Measurements from ENCODE around the gene ZNF592.
A peak's percentile ranks its signal among the peaks of the same experiment; 100 is the strongest.

Gene ZNF592

GRCh38 chr15:84748274-84749110, at the start of gene ZNF592:
Gene ZNF592, plus strand, starts transcription at chr15:84748592. Its CDS starts 34,084 bp downstream, at chr15:84782676.
- H3K9me3 ChIP-seq (ENCODE audit: control insufficient read depth, insufficient read depth, low read length), result no peaks in the 10 kb centered on the region
- peak within 1 kb of the TSS; percentile 76 for H3K9ac ChIP-seq (ENCODE audit: low read depth, low read length)
- peaks cover 12% of the 10 kb centered on the region for H3K4me1 ChIP-seq (ENCODE audit: control insufficient read depth, insufficient read depth, low read length)
- no peaks in the 10 kb centered on the region for H3K27me3 ChIP-seq (ENCODE audit: control insufficient read depth, insufficient read depth, low read length)
- no peaks in the 10 kb centered on the region for H3K36me3 ChIP-seq (ENCODE audit: control insufficient read depth, insufficient read depth, low read length)
- peak within 1 kb of the TSS; percentile 85 for H3K27ac ChIP-seq (ENCODE audit: low read depth, low read length)
- H3K4me3 ChIP-seq (ENCODE audit: low read depth, low read length), result peak within 1 kb of the TSS; percentile 75

GRCh38 chr15:84699538-84700191, 48.7 kb upstream of the ZNF592 start:
- Histone ChIP-seq H3K27ac (ENCODE audit: low read depth, low read length) (no peak overlapping the region), H3K36me3 (ENCODE audit: control insufficient read depth, insufficient read depth, low read length) (peaks cover 13% of the 10 kb centered on the region), H3K9ac (ENCODE audit: low read depth, low read length) (no peak overlapping the region), H3K27me3 (ENCODE audit: control insufficient read depth, insufficient read depth, low read length) (no peaks in the 10 kb centered on the region), H3K9me3 (ENCODE audit: control insufficient read depth, insufficient read depth, low read length) (no peaks in the 10 kb centered on the region), H3K4me1 (ENCODE audit: control insufficient read depth, insufficient read depth, low read length) (no peaks in the 10 kb centered on the region), H3K4me3 (ENCODE audit: low read depth, low read length) (no peak overlapping the region)

GRCh38 chr15:84702961-84703482, 45.4 kb upstream of the ZNF592 start:
- Histone ChIP-seq H3K27ac (ENCODE audit: low read depth, low read length) (no peak overlapping the region), H3K4me1 (ENCODE audit: control insufficient read depth, insufficient read depth, low read length) (no peaks in the 10 kb centered on the region), H3K36me3 (ENCODE audit: control insufficient read depth, insufficient read depth, low read length) (peaks cover 17% of the 10 kb centered on the region), H3K4me3 (ENCODE audit: low read depth, low read length) (no peak overlapping the region), H3K9ac (ENCODE audit: low read depth, low read length) (no peak overlapping the region), H3K9me3 (ENCODE audit: control insufficient read depth, insufficient read depth, low read length) (no peaks in the 10 kb centered on the region), H3K27me3 (ENCODE audit: control insufficient read depth, insufficient read depth, low read length) (no peaks in the 10 kb centered on the region)

DNA sequence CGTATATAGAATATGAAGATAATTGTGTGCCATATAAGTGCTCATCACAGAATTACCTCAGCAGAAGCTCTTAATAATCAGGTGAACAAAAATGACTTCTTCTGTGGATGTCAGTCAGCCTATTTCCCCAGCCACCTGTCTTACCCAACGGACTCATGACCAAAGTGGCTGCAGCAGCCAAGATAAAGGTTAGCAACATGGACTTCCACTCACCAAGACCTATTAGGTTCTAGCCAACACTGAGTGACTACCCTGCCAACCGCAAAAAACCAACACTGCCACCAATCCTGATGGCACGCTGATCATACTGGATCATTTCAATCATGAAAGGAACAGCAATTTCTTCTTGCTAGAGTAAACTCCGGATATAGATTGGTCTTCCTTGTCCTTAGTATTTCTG, 44.6 kb upstream of the ZNF592 start:
- Histone ChIP-seq H3K27me3 (ENCODE audit: control insufficient read depth, insufficient read depth, low read length) (no peaks in the 10 kb centered on the region), H3K9ac (ENCODE audit: low read depth, low read length) (no peak overlapping the region), H3K9me3 (ENCODE audit: control insufficient read depth, insufficient read depth, low read length) (no peaks in the 10 kb centered on the region), H3K27ac (ENCODE audit: low read depth, low read length) (no peak overlapping the region), H3K4me1 (ENCODE audit: control insufficient read depth, insufficient read depth, low read length) (no peaks in the 10 kb centered on the region), H3K4me3 (ENCODE audit: low read depth, low read length) (no peak overlapping the region), H3K36me3 (ENCODE audit: control insufficient read depth, insufficient read depth, low read length) (peaks cover 21% of the 10 kb centered on the region)

- H3K9ac ChIP-seq (ENCODE audit: low read depth, low read length), result no peak overlapping the region
- H3K27ac ChIP-seq (ENCODE audit: low read depth, low read length), result no peak overlapping the region
- peaks cover 30% of the 10 kb centered on the region for H3K36me3 ChIP-seq (ENCODE audit: control insufficient read depth, insufficient read depth, low read length)
- H3K9me3 ChIP-seq (ENCODE audit: control insufficient read depth, insufficient read depth, low read length), result no peaks in the 10 kb centered on the region
- peaks cover 8% of the 10 kb centered on the region for H3K4me1 ChIP-seq (ENCODE audit: control insufficient read depth, insufficient read depth, low read length)
- peak overlapping the region; percentile 91 for H3K4me3 ChIP-seq (ENCODE audit: low read depth, low read length)
- no peaks in the 10 kb centered on the region for H3K27me3 ChIP-seq (ENCODE audit: control insufficient read depth, insufficient read depth, low read length)
Observed at GRCh38 chr15:84714372-84714771, 34.0 kb upstream of the ZNF592 start.

- peak overlapping the region; percentile 91 for H3K4me3 ChIP-seq (ENCODE audit: low read depth, low read length)
- H3K4me1 ChIP-seq (ENCODE audit: control insufficient read depth, insufficient read depth, low read length), result peaks cover 8% of the 10 kb centered on the region
- peaks cover 26% of the 10 kb centered on the region for H3K36me3 ChIP-seq (ENCODE audit: control insufficient read depth, insufficient read depth, low read length)
- H3K27ac ChIP-seq (ENCODE audit: low read depth, low read length), result no peak overlapping the region
- H3K27me3 ChIP-seq (ENCODE audit: control insufficient read depth, insufficient read depth, low read length), result no peaks in the 10 kb centered on the region
- H3K9me3 ChIP-seq (ENCODE audit: control insufficient read depth, insufficient read depth, low read length), result no peaks in the 10 kb centered on the region
- peak overlapping the region; percentile 83 for H3K9ac ChIP-seq (ENCODE audit: low read depth, low read length)
Observed at GRCh38 chr15:84714821-84715220, 33.6 kb upstream of the ZNF592 start.

- Histone ChIP-seq H3K27me3 (ENCODE audit: control insufficient read depth, insufficient read depth, low read length) (no peaks in the 10 kb centered on the region), H3K4me1 (ENCODE audit: control insufficient read depth, insufficient read depth, low read length) (peaks cover 8% of the 10 kb centered on the region), H3K9me3 (ENCODE audit: control insufficient read depth, insufficient read depth, low read length) (no peaks in the 10 kb centered on the region), H3K9ac (ENCODE audit: low read depth, low read length) (peak overlapping the region; percentile 83), H3K4me3 (ENCODE audit: low read depth, low read length) (peak overlapping the region; percentile 91), H3K27ac (ENCODE audit: low read depth, low read length) (peak overlapping the region; percentile 91), H3K36me3 (ENCODE audit: control insufficient read depth, insufficient read depth, low read length) (peaks cover 18% of the 10 kb centered on the region)
Observed at GRCh38 chr15:84715441-84716035, 32.9 kb upstream of the ZNF592 start.

GRCh38 chr15:84716036-84716732, 32.2 kb upstream of the ZNF592 start, which contains the start of gene SEC11A:
Gene SEC11A, minus strand, starts transcription at chr15:84716139. Its CDS starts 64 bp downstream, at chr15:84716075.
- peaks cover 8% of the 10 kb centered on the region for H3K4me1 ChIP-seq (ENCODE audit: control insufficient read depth, insufficient read depth, low read length)
- no peaks in the 10 kb centered on the region for H3K9me3 ChIP-seq (ENCODE audit: control insufficient read depth, insufficient read depth, low read length)
- no peaks in the 10 kb centered on the region for H3K27me3 ChIP-seq (ENCODE audit: control insufficient read depth, insufficient read depth, low read length)
- H3K9ac ChIP-seq (ENCODE audit: low read depth, low read length), result peak within 1 kb of the TSS; percentile 83
- H3K36me3 ChIP-seq (ENCODE audit: control insufficient read depth, insufficient read depth, low read length), result peaks cover 12% of the 10 kb centered on the region
- H3K4me3 ChIP-seq (ENCODE audit: low read depth, low read length), result peak within 1 kb of the TSS; percentile 91
- peak within 1 kb of the TSS; percentile 91 for H3K27ac ChIP-seq (ENCODE audit: low read depth, low read length)

DNA sequence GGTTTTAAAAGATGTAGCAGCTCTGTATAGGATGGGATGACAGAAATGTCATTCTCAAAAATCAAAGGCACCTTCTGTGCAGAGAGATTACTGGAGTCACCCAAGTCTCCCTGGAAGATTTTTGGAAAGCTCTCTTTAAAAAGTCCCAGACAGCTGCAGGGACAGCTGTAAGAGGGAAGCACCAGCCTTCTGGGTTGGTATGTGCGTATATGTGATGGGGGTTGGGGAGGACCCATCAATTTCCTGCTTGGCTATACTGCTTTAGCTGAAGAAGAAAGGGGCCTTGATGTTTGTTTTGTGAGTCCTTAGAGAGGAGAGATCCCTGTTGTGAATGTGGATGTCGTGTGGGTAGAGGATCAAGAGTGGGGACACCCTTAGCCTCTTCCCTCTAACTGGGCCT, 27.0 kb upstream of the ZNF592 start:
- H3K27me3 ChIP-seq (ENCODE audit: control insufficient read depth, insufficient read depth, low read length), result no peaks in the 10 kb centered on the region

GRCh38 chr15:84722628-84723027, 25.8 kb upstream of the ZNF592 start:
- Histone ChIP-seq H3K27me3 (ENCODE audit: control insufficient read depth, insufficient read depth, low read length) (no peaks in the 10 kb centered on the region), H3K4me3 (ENCODE audit: low read depth, low read length) (no peak overlapping the region), H3K9me3 (ENCODE audit: control insufficient read depth, insufficient read depth, low read length) (no peaks in the 10 kb centered on the region), H3K9ac (ENCODE audit: low read depth, low read length) (no peak overlapping the region), H3K36me3 (ENCODE audit: control insufficient read depth, insufficient read depth, low read length) (no peaks in the 10 kb centered on the region), H3K27ac (ENCODE audit: low read depth, low read length) (no peak overlapping the region), H3K4me1 (ENCODE audit: control insufficient read depth, insufficient read depth, low read length) (0 out of 2 replicates have a peak, but pooled peaks cover 3% of the 10 kb centered on the region)

More for the DNA sequence above, 27.0 kb upstream of the ZNF592 start:
- H3K27ac ChIP-seq (ENCODE audit: low read depth, low read length), result no peak overlapping the region
- H3K4me1 ChIP-seq (ENCODE audit: control insufficient read depth, insufficient read depth, low read length), result 0 out of 2 replicates have a peak, but pooled peaks cover 3% of the 10 kb centered on the region
- no peak overlapping the region for H3K9ac ChIP-seq (ENCODE audit: low read depth, low read length)
- H3K36me3 ChIP-seq (ENCODE audit: control insufficient read depth, insufficient read depth, low read length), result no peaks in the 10 kb centered on the region
- H3K9me3 ChIP-seq (ENCODE audit: control insufficient read depth, insufficient read depth, low read length), result no peaks in the 10 kb centered on the region
- H3K4me3 ChIP-seq (ENCODE audit: low read depth, low read length), result no peak overlapping the region
